Gastrocnemius medialis (tissue), 4 donors: ENCODE measurements around the gene GPATCH3. TPM values are rescaled to one million over a fixed set of nuclear protein-coding genes. Genes with fewer than 3 reads are reported as not detected.
"Not testable (repeated sequence)": the region's sequence is repeated elsewhere in the genome, so short reads cannot be mapped to it uniquely, and the experiment has no call there.

Experiments used
- ATAC-seq, 2 donors: fragments of 150-250 bp; one replicate each; pipeline ENCODE4 v1.9.1; 2016
- DNase-seq, 2 donors: peaks; one replicate each; pipeline ENCODE4 v3.0.0-alpha.2; 2019
- H3K27ac ChIP-seq, 4 donors: fragments of 200-600 bp; sonication (generic); 1 replicate in 1 of 4; 2 replicates in 3 of 4; pipeline ENCODE4 v1.5.1; 2016 to 2018; ENCODE audit warnings: mild to moderate bottlenecking in 2 of 4, moderate library complexity in 1 of 4
- H3K27me3 ChIP-seq, 3 donors: fragments of 200-600 bp; sonication (generic) in 2 of 3; 1 replicate in 1 of 3; 2 replicates in 2 of 3; pipeline versions ENCODE4 v1.5.1 to v1.6.0; 2016 to 2019; ENCODE audit warnings: mild to moderate bottlenecking in 1 of 3, moderate library complexity in 1 of 3
- H3K36me3 ChIP-seq, 2 donors: fragments of 200-600 bp; sonication (generic) in 1 of 2; one replicate each; pipeline ENCODE4 v1.5.1; 2017 to 2018
- H3K4me1 ChIP-seq, 2 donors: fragments of 200-600 bp; sonication (generic) in 1 of 2; one replicate each; pipeline ENCODE4 v1.5.1; 2016 to 2017; ENCODE audit warnings: mild to moderate bottlenecking in 2 of 2
- H3K4me3 ChIP-seq, 4 donors: fragments of 200-600 bp; sonication (generic) in 3 of 4; 1 replicate in 1 of 4; 2 replicates in 3 of 4; pipeline ENCODE4 v1.5.1; 2016 to 2019; ENCODE audit warnings: mild to moderate bottlenecking in 2 of 4
- H3K9me3 ChIP-seq, 3 donors: fragments of 200-600 bp; sonication (generic) in 2 of 3; 1 replicate in 1 of 3; 2 replicates in 2 of 3; pipeline ENCODE4 v1.5.1; 2016 to 2019
- CTCF ChIP-seq, 5 experiments: fragments of 450-650 bp in 3 of 5; fragments of 200-600 bp in 2 of 5; sonication (generic) in 2 of 5; IDR thresholded peaks in 4 of 5; conservative IDR thresholded peaks in 1 of 5; 1 replicate in 4 of 5; 2 replicates in 1 of 5; pipeline ENCODE4 v1.5.1; 2016 to 2019; ENCODE audit warnings: antibody characterized with exemption in 5 of 5, mild to moderate bottlenecking in 3 of 5, moderate library complexity in 3 of 5
- POLR2A ChIP-seq, 2 donors: fragments of 450-650 bp; IDR thresholded peaks; one replicate each; pipeline ENCODE4 v1.6.1; 2017; ENCODE audit warnings: antibody characterized with exemption in 2 of 2, mild to moderate bottlenecking in 2 of 2, moderate library complexity in 2 of 2
- in situ Hi-C, 4 donors: fragments of 200-750 bp; cut with MboI; loops; one replicate each; pipeline versions ENCODE4 v1.15.0 to v1.8.0; 2017; ENCODE audit warnings: low sequenced_read_pairs in 4 of 4
- intact Hi-C: fragments of 100-400 bp; cut with DNase I; formaldehyde crosslinking; loops from one replicate; pipeline ENCODE4 v1.15.1; 2023; ENCODE audit warnings: low total_unique reads
- total RNA-seq, 4 donors: library from RNA; depleted of rRNA; stranded (reverse); fragments of >200 nt; gene quantifications; one replicate each; pipeline versions ENCODE4 v1.1.0 to v1.2.3, GENCODE V29; 2016

GPATCH3 gene
- total RNA-seq, 4 donors from 2014 or later, result 13.7 to 20.4 (median 16.9) TPM

GRCh38 chr1:26851106-26851684, 49.1 kb downstream of the GPATCH3 start:
- no peaks in the 10 kb centered on the region for H3K4me1 ChIP-seq
- no peaks in the 10 kb centered on the region for H3K27me3 ChIP-seq
- no peak overlapping the region for H3K27ac ChIP-seq
- H3K36me3 ChIP-seq, result peaks cover 0 to 83% of the 10 kb centered on the region in 2 donors
- in situ Hi-C loops (no loop called here), intact Hi-C loops (no loop called here)
- H3K9me3 ChIP-seq, result no peaks in the 10 kb centered on the region
- ATAC-seq (no peak), DNase-seq (no peak)
- TF ChIP-seq POLR2A (IDR thresholded peaks at IDR 0.05) (no peak), CTCF (IDR thresholded peaks at IDR 0.05 in 4 of 5, conservative IDR thresholded peaks at IDR 0.05 in 1 of 5) (no peak)
- no peak overlapping the region for H3K4me3 ChIP-seq

- no peak for DNase-seq
- peaks cover 0 to 5% of the 10 kb centered on the region in 2 donors for H3K4me1 ChIP-seq
- TF ChIP-seq CTCF (IDR thresholded peaks at IDR 0.05 in 4 of 5, conservative IDR thresholded peaks at IDR 0.05 in 1 of 5) (no peak), POLR2A (IDR thresholded peaks at IDR 0.05) (no peak)
- H3K27ac ChIP-seq, result no peak overlapping the region
- no peak for ATAC-seq
- in situ Hi-C loops, result no loop called here
- H3K4me3 ChIP-seq, result no peak overlapping the region
- intact Hi-C loops, result no loop called here
- H3K36me3 ChIP-seq, result peaks cover 0 to 63% of the 10 kb centered on the region in 2 donors
- H3K27me3 ChIP-seq, result no peaks in the 10 kb centered on the region
- no peaks in the 10 kb centered on the region for H3K9me3 ChIP-seq
These were observed 51.1 kb downstream of the GPATCH3 start for GRCh38 chr1:26848941-26849774.

GRCh38 chr1:26848499-26848898, 51.8 kb downstream of the GPATCH3 start:
- H3K27ac ChIP-seq, result no peak overlapping the region
- peaks cover 0 to 62% of the 10 kb centered on the region in 2 donors for H3K36me3 ChIP-seq
- in situ Hi-C loops, result no loop called here

GRCh38 chr1:26847826-26848225, 52.4 kb downstream of the GPATCH3 start:
- peaks cover 0 to 66% of the 10 kb centered on the region in 2 donors for H3K36me3 ChIP-seq
- H3K4me1 ChIP-seq, H3K9me3 ChIP-seq, H3K27ac ChIP-seq, H3K27me3 ChIP-seq, ATAC-seq, in situ Hi-C loops, DNase-seq, intact Hi-C loops, H3K4me3 ChIP-seq: not testable (repeated sequence)

More at GRCh38 chr1:26848499-26848898, 51.8 kb downstream of the GPATCH3 start:
- H3K27me3 ChIP-seq, result no peaks in the 10 kb centered on the region
- H3K4me3 ChIP-seq, result no peak overlapping the region
- H3K9me3 ChIP-seq, result no peaks in the 10 kb centered on the region
- no peak for DNase-seq
- intact Hi-C loops, result no loop called here
- ATAC-seq, result no peak
- H3K4me1 ChIP-seq, result peaks cover 0 to 5% of the 10 kb centered on the region in 2 donors
- TF ChIP-seq CTCF (IDR thresholded peaks at IDR 0.05 in 4 of 5, conservative IDR thresholded peaks at IDR 0.05 in 1 of 5) (no peak), POLR2A (IDR thresholded peaks at IDR 0.05) (no peak)

GRCh38 chr1:26844424-26845196, 55.7 kb downstream of the GPATCH3 start:
- H3K9me3 ChIP-seq, result no peaks in the 10 kb centered on the region
- peaks cover 0 to 53% of the 10 kb centered on the region in 2 donors for H3K36me3 ChIP-seq
- peaks cover 0 to 5% of the 10 kb centered on the region in 2 donors for H3K4me1 ChIP-seq
- DNase-seq (no peak), ATAC-seq (peak in 1 of 2 donors; percentile 33)
- no peaks in the 10 kb centered on the region for H3K27me3 ChIP-seq
- TF ChIP-seq CTCF (IDR thresholded peaks at IDR 0.05 in 4 of 5, conservative IDR thresholded peaks at IDR 0.05 in 1 of 5) (no peak), POLR2A (IDR thresholded peaks at IDR 0.05) (no peak)
- intact Hi-C loops, result no loop called here
- in situ Hi-C loops, result no loop called here
- H3K27ac ChIP-seq, result no peak overlapping the region
- no peak overlapping the region for H3K4me3 ChIP-seq
